Activated T-helper 1 cell treated with anti-CD3 and anti-CD28 coated beads, Interleukin-12 subunit alpha, Interleukin-12 subunit beta, Interleukin-2, Interleukin-4 antibody, amounts not matched to agents 30 ng/mL and 10 ng/mL and 1 ng/mL, durations not matched to agents 14 hours and 24 hours and 36 hours (primary cell): ENCODE results near the gene ID1. TPM values are rescaled to one million over a fixed set of nuclear protein-coding genes. Genes with fewer than 3 reads are reported as not detected.
"Not testable (repeated sequence)": the region's sequence is repeated elsewhere in the genome, so short reads cannot be mapped to it uniquely, and the experiment has no call there.

Source experiments
- DNase-seq: peaks from one replicate; pipeline ENCODE4 v3.0.0; 2021; ENCODE audit warnings: low spot score
- H3K27ac Mint-ChIP-seq: one replicate; pipeline ENCODE4 v1.8.0; 2021; ENCODE audit warnings: mild to moderate bottlenecking, mixed read lengths
- H3K27me3 Mint-ChIP-seq: one replicate; pipeline ENCODE4 v1.8.0; 2022; ENCODE audit warnings: mild to moderate bottlenecking, moderate library complexity, mixed read lengths; ENCODE audit not compliant: insufficient read depth
- H3K36me3 Mint-ChIP-seq: one replicate; pipeline ENCODE4 v1.8.0; 2021; ENCODE audit warnings: low read depth, mixed read lengths
- H3K4me1 Mint-ChIP-seq: one replicate; pipeline ENCODE4 v1.8.0; 2021; ENCODE audit warnings: low read depth, mixed read lengths
- H3K4me3 Mint-ChIP-seq: one replicate; pipeline ENCODE4 v1.8.0; 2021; ENCODE audit warnings: mild to moderate bottlenecking, moderate library complexity, mixed read lengths
- H3K9me3 Mint-ChIP-seq: one replicate; pipeline ENCODE4 v1.8.0; 2021; ENCODE audit warnings: mixed read lengths
- intact Hi-C: fragments of 100-400 bp; cut with micrococcal nuclease; formaldehyde crosslinking; loops from one replicate; pipeline ENCODE4 v1.15.1; 2024
- total RNA-seq: library from RNA; stranded (reverse); gene quantifications from 2 replicates; pipeline ENCODE4 v1.2.3, GENCODE V29; 2022

Gene ID1
- total RNA-seq, 1 donor from 2014 or later: 4.0 TPM

- intact Hi-C loops: loop anchor here (1.0 kb wide), 2 partner anchors 43 to 152 kb away; no protein-coding TSS in a partner anchor
- H3K9me3 Mint-ChIP-seq, H3K27ac Mint-ChIP-seq, DNase-seq, H3K4me3 Mint-ChIP-seq, H3K4me1 Mint-ChIP-seq, H3K36me3 Mint-ChIP-seq: not testable (repeated sequence)
- H3K27me3 Mint-ChIP-seq: peaks cover 31% of the 10 kb centered on the region
Observed at GRCh38 chr20:31612271-31612640, 7.2 kb downstream of the ID1 start.

DNA sequence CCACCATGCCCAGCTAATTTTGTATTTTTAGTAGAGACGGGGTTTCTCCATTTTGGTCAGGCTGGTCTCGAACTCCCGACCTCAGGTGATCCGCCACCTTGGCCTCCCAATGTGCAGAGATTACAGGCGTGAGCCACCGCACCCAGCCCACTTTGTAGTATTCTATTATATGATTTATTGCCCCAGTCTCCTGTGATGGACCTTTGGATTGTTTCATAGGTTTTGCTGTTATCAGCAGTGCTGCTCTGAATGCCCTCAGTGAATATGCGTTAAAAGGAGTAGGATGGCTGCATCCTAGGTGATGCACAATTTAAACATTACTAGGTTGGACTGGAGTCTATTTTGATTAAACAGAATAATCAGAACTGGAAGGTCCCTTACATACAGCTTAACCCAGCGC lies 10.3 kb downstream of the ID1 start:
- Mint-ChIP-seq H3K36me3 (peaks cover 3% of the 10 kb centered on the region), H3K4me1 (peaks cover 9% of the 10 kb centered on the region), H3K27me3 (peaks cover 17% of the 10 kb centered on the region), H3K27ac (no peak overlapping the region), H3K9me3 (no peaks in the 10 kb centered on the region), H3K4me3 (no peak overlapping the region)
- intact Hi-C loops: no loop called here
- DNase-seq: no peak

DNA sequence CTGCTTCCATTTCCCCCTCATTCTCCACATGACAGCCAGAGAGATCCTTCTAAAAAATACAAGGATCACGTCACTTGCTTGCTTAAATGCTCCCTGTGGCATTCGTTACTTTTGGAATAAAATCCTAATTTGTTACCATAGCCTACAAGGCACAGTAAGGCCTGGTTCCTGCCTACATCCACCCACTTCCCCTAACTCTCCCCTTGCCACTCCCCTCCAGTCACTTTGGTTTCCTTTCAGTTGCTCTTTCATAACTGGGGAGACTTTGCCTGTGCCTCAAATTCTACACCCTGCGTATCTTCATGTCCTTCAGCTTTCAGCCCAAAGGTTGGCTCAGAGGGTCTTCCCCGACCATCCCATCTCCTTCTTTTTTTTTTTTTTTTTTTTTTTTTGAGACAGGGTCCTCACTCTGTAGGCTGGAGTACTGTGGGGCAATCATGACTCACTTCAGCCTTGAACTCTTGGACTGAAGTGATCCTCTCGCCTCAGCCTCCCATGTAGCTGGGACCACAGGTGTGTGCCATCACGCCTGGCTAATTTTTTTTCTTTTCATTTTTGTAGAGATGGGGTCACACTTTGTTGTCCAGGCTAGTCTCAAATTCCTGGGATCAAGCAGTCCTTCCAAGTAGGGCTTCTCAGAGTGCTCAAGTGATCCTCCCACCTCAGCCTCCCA lies 12.5 kb downstream of the ID1 start:
- Mint-ChIP-seq H3K36me3 (peaks cover 3% of the 10 kb centered on the region), H3K27me3 (peaks cover 13% of the 10 kb centered on the region), H3K4me1 (peaks cover 9% of the 10 kb centered on the region), H3K27ac (no peak overlapping the region), H3K9me3 (no peaks in the 10 kb centered on the region), H3K4me3 (no peak overlapping the region)
- DNase-seq: no peak
- intact Hi-C loops: no loop called here

DNA sequence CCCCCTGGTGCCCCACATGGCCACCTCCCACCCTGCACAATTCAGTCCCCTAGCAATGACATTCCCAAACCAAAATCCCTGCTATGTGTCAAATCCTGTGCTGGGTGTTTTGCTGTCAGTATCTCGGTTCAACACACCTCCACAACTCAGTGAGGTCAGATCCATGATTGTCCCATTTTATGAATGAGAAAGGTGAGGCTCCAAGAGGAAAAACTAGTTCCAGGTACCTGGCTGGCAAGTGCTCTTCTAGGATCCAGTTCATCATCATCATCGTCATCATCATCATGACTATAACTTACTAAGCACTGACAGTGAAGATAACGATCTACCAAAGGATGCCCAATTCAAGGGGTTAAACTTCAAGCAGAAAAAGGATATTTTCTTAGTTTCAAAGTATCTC lies 15.2 kb downstream of the ID1 start:
- Mint-ChIP-seq H3K27ac (no peak overlapping the region), H3K4me1 (peaks cover 9% of the 10 kb centered on the region), H3K9me3 (no peaks in the 10 kb centered on the region), H3K36me3 (peaks cover 3% of the 10 kb centered on the region), H3K4me3 (no peak overlapping the region), H3K27me3 (peaks cover 10% of the 10 kb centered on the region)
- no peak for DNase-seq
- intact Hi-C loops: no loop called here

DNA sequence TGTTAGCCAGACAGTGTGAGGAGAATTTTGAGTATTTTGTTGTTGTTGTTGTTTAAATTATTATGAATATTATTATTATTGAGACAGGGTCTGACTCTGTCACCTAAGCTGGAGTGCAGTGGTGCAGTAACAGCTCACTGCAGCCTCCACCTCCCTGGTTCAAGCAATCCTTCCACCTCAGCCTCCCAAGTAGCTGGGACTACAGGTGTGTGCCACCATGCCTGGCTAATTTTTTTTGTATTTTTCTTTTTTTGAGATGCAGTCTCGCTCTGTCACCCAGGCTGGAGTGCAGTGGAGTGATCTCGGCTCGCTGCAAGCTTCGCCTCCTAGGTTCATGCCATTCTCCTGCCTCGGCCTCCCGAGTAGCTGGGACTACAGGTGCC lies 18.0 kb downstream of the ID1 start:
- H3K4me3 Mint-ChIP-seq, H3K4me1 Mint-ChIP-seq, H3K9me3 Mint-ChIP-seq, H3K27ac Mint-ChIP-seq, H3K36me3 Mint-ChIP-seq, intact Hi-C loops, DNase-seq, H3K27me3 Mint-ChIP-seq: not testable (repeated sequence)

GRCh38 chr20:31626534-31626933 lies 21.4 kb downstream of the ID1 start:
- H3K4me3 Mint-ChIP-seq, H3K9me3 Mint-ChIP-seq, H3K27me3 Mint-ChIP-seq, H3K36me3 Mint-ChIP-seq, H3K27ac Mint-ChIP-seq, intact Hi-C loops, H3K4me1 Mint-ChIP-seq, DNase-seq: not testable (repeated sequence)

- H3K4me3 Mint-ChIP-seq, intact Hi-C loops, DNase-seq, H3K27me3 Mint-ChIP-seq, H3K4me1 Mint-ChIP-seq, H3K36me3 Mint-ChIP-seq, H3K9me3 Mint-ChIP-seq, H3K27ac Mint-ChIP-seq: not testable (repeated sequence)
Observed at GRCh38 chr20:31628057-31628456, 23.0 kb downstream of the ID1 start.

GRCh38 chr20:31630187-31630790 lies 25.2 kb downstream of the ID1 start:
- H3K9me3 Mint-ChIP-seq: no peaks in the 10 kb centered on the region
- no peak for DNase-seq
- H3K4me1 Mint-ChIP-seq: no peaks in the 10 kb centered on the region
- intact Hi-C loops: no loop called here
- H3K27me3 Mint-ChIP-seq: peaks cover 3% of the 10 kb centered on the region
- H3K4me3 Mint-ChIP-seq: no peak overlapping the region
- no peaks in the 10 kb centered on the region for H3K36me3 Mint-ChIP-seq
- no peak overlapping the region for H3K27ac Mint-ChIP-seq

- Mint-ChIP-seq H3K4me1 (no peaks in the 10 kb centered on the region), H3K27me3 (peaks cover 2% of the 10 kb centered on the region), H3K27ac (no peak overlapping the region), H3K9me3 (no peaks in the 10 kb centered on the region), H3K4me3 (no peak overlapping the region), H3K36me3 (no peaks in the 10 kb centered on the region)
- intact Hi-C loops: no loop called here
- no peak for DNase-seq
Observed at GRCh38 chr20:31632548-31633338, 27.7 kb downstream of the ID1 start.

DNA sequence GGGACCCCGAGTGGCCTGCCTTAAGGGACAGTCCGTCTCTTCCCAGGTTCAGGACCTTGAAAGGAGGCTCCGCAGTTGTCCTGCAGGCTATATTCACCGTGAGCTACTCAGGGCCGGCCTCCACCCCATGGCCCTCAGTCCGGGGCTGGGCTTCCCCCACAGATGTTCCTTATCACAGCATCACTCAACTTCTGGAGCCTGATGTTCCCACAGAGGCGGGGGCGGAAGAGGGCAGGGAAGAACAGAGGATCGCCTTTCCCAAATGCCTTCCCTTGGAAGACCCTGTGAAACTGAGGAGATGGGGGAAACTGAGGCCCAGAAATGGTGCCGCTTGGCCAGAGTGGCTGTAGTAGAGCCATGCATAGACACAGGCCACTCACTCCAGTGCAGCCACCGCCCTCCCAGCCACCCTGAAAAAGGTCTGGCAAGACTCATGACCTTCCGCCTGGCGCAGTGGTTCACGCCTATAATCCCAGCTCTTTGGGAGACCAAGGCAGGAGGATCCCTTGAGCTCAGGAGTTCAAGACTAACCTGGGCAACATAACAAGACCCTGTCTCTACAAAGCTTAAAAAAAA lies 28.3 kb downstream of the ID1 start:
- no peak overlapping the region for H3K4me3 Mint-ChIP-seq
- H3K9me3 Mint-ChIP-seq: no peaks in the 10 kb centered on the region
- no peaks in the 10 kb centered on the region for H3K36me3 Mint-ChIP-seq
- no peaks in the 10 kb centered on the region for H3K4me1 Mint-ChIP-seq
- no peak overlapping the region for H3K27ac Mint-ChIP-seq
- peaks cover 2% of the 10 kb centered on the region for H3K27me3 Mint-ChIP-seq
- intact Hi-C loops: no loop called here
- DNase-seq: no peak

DNA sequence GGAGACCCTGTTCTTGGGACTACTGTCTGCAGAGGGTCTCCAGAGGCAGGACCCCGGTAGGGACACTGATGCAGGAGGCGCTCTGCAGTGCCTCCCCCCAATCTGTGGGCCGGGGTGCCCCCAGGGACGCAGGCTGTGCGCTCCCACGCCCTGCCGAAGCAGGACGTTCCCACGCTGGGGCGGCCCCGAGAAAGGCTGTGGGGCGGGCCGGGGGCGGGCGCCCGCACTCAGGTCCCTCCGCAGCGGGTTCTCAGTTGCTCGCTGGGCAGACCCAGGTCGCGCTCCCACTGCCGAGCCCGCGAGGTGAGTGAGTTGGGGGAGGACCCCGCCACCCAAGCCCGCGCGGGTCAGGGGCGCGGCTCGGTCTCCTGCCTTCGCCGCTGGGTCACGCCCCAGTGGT lies 32.6 kb downstream of the ID1 start, which contains the start of gene COX4I2:
TSS of gene COX4I2 (plus strand) at position 253 of the 400 bp plus-strand sequence. CDS start 1,106 bp downstream, outside the sequence.
- Mint-ChIP-seq H3K36me3 (no peaks in the 10 kb centered on the region), H3K9me3 (no peaks in the 10 kb centered on the region), H3K4me1 (peaks cover under 1% of the 10 kb centered on the region), H3K27ac (no peak within 1 kb of the TSS), H3K27me3 (peaks cover 21% of the 10 kb centered on the region), H3K4me3 (no peak within 1 kb of the TSS)
- intact Hi-C loops: no loop called here
- no peak for DNase-seq

DNA sequence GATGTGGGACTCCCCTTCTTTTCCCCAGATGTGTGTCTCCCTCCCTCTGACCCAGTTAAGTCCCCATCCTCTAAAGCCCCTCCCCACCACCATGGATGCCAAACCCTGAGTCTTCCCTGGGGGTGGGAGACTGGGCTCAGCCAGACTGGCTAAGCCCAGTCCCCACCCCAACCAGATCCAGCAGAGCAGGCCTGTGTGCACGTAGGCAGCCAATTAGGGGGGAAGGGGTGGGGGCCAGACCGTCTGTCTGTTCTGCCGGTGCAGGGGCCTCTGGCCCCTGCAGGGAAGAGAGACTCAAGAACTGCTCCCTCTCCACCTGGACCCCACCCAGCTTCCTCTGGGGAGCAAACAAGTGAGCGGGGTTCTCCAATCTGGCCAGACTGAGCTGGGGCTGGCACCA lies 33.2 kb downstream of the ID1 start:
- Mint-ChIP-seq H3K9me3 (no peaks in the 10 kb centered on the region), H3K4me3 (no peak overlapping the region), H3K27me3 (peaks cover 25% of the 10 kb centered on the region), H3K27ac (no peak overlapping the region), H3K36me3 (no peaks in the 10 kb centered on the region), H3K4me1 (peaks cover 7% of the 10 kb centered on the region)
- intact Hi-C loops: no loop called here
- no peak for DNase-seq

DNA sequence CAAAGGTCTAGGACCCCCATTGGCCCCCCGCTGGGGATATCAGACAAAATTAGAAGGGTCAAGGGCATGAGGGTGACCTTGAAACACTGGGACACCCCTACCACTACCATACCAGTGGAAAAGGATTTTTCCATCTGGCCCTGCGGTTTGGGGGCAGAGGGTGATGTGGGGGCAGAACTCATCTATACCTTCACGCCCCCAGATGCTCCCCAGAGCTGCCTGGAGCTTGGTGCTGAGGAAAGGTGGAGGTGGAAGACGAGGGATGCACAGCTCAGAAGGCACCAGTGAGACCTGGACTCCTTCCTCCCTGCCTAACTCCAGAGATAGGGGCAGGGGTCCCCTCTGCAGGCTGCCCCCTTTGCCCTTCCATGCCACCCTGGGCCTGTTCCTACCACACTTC lies 33.7 kb downstream of the ID1 start:
- Mint-ChIP-seq H3K4me1 (peaks cover 8% of the 10 kb centered on the region), H3K36me3 (no peaks in the 10 kb centered on the region), H3K27ac (no peak overlapping the region), H3K4me3 (no peak overlapping the region), H3K9me3 (no peaks in the 10 kb centered on the region), H3K27me3 (peaks cover 27% of the 10 kb centered on the region)
- DNase-seq: no peak
- intact Hi-C loops: no loop called here
